Stimulated activated CD8-positive, alpha-beta memory T cell treated with anti-CD3 and anti-CD28 coated beads, Interleukin-4, amount 100 ng/mL, for 48 hours (primary cell): ENCODE measurements around the gene IL11.

ENCODE experiments used
- DNase-seq: peaks from one replicate; pipeline ENCODE4 v3.0.0-alpha.2; 2020

IL11 gene

DNA sequence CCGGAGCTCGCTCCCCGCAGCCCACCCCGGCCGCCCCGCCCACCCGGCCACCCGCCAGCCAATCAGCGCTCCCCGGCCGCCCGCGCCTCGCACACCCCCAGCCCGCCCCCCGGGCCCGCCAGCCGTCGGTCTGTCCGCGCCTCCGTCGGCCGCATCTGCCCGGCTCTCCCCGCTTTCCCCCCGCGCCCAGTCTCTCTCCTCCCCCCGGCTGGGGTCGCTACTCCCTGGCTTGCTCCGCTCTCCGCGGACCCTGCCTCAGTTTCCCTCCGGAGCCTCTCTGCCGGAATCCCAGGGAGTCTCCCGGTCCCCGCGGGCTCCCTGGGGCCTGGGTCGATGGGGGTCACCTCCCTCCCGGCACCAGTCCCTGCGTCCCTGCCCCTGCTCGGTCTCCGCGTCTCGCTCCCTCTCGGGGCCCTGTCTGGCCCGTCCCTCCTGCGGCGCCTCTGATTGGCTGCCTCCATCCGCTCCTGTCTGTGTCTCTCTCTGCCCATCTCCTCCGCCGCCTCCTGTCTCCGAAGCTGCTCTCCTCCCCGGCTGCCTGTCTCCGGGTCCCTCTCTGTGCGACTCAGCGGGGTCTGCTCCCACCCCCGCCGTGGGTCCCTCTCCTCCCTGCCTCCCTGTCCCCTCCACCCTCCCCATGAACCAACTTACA is 484 bp downstream of the IL11 start:
- DNase-seq, result peak; percentile 65

DNA sequence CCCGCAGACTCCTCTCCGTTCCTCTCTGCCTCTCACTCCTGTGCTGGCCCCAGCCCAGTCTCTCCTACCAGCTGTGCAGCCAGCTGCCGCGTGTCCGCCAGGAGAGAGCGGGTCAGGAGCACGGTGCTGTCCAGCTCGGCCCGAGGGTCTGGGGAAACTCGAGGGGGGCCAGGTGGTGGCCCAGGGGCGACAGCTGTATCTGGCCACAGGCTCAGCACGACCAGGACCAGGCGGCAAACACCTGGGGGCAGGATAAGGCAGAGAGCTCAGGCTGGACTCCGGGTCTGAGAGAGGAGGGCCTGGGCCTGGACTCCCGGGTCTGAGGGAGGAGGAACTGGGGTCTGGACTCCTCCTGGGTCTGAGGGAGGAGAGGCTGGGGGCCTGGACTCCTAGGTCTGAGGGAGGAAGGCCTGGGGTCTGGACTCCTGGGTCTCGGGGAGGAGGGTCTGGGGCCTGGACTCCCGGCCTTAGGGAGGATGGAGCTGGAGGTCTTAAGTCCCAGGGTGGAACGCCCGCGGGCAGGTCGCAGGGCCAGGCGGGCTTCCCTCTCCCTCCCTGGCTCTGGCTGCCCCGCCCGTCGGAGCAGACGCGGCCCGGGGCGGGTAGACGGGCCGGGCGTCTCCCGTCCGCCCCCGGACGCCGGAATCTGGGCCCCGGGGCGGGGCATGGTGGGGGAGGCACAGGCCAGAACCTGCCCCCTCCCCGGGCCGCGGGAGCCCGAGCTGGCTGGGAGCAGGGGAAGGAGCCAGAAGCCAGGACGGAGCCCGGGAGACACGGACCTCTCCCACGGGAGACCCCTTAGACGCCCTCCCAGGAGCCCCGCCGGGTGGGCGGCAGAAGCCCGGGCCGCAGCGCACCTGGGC is 1.3 kb downstream of the IL11 start:
- DNase-seq, result no peak

DNA sequence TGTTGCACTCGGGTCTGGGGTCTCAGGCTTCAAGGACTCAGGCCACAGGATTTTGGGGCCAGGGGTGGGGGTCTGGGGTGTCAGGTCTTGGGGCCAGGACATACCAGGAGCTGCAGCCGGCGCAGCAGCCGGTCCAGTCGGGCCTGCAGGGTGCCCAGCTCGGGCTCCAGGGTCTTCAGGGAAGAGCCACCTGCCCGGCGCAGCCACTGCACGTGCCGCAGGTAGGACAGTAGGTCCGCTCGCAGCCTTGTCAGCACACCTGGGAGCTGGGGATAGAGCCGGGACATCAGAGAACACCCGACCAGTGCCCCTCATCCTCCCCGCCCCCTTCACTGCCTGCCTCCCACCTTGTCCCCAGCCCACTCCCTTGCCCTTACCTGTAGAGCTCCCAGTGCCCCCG is 2.2 kb downstream of the IL11 start:
- DNase-seq, result no peak

DNA sequence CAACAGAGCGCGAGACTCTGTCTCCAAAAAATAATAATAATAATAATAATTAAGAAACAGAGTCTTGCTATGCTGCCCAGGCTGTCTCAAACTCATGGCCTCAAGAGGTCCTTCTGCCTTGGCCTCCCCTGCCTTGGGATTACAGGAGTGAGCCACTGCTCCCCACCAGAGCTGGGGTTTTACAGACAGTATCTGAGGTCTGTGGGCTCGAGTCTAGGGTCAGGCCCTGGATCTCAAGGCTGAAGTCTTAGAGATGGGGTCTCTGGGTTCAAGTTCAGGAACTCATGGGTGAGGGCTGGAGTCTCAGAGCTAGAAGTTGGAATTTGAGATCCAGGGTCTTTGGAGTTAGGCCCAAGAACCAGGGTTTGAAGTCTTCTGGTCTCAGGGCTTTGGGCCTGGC is 3.5 kb downstream of the IL11 start:
- DNase-seq, result no peak

DNA sequence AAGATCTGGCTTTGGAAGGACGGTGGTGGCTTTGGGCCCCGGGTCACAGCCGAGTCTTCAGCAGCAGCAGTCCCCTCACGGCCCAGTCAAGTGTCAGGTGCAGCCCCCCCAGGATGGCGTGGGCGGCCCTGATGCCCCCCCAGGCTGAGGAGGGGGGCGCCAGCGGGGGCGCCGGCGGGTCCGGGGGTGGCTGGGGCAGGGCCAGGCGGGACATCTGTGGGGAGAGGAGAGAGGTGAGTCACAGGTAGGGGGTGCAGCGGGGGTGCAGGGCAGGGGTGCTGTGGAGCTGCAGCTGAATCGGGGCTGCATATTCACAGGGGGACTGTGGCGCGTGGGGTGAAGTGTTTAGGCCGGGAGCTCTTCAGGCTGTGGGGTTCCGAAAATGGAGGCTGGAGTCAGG is 4.3 kb downstream of the IL11 start:
- DNase-seq, result no peak

DNA sequence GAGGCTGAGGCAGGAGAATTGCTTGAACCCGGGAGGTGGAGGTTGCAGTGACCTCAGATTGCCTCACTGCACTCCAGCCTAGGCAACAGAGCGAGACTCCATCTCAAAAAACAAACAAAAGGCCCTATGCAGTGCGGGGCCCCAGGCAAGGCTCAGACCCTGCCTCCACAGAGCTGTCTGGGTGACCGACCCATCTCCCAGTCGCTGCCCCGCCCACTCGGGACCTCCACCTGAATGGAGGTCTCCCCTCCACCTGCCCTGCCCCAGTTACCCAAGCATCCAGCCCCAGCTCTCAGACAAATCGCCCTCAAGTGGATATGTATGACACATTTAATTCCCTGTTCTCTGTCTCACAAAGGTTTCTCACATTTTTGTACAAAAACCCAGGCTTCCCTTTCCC is 5.0 kb downstream of the IL11 start:
- DNase-seq, result no peak

DNA sequence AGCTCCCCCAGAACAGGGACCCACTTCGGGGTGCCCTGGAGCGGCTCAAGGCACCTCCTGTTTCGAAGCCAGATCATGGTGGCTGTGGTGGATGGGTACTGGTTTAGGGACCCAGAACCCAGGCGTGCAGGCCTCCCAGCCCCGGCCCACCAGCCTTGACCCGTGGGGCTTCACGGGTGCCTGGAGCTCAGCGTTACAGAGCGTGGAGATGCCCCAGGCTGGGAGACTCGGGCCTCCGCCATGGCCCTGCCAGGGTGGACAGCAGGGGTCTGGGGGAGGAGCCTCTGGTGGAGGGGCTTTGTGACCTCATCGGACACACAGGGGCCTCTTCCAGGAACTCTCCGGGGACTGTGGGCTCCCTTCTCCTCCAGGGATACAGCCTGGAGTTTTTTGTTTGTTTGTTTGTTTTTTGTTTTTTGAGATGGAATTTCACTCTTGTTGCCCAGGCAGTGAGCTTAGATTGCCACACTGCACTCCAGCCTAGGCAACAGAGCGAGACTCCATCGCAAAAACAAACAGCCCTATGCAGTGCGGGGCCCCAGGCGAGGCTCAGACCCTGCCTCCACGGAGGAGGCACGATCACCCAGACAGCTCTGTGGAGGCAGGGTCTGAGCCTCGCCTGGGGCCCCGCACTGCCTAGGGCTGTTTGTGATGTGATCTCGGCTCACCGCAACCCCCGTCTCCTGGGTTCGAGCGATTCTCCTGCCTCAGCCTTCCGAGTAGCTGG is 7.1 kb downstream of the IL11 start, which contains the start of gene GARIN5B:
Gene GARIN5B, minus strand, starts transcription at position 271 of the 727 bp plus-strand sequence. Its CDS starts 194 bp downstream, at position 77.
- DNase-seq, result no peak

DNA sequence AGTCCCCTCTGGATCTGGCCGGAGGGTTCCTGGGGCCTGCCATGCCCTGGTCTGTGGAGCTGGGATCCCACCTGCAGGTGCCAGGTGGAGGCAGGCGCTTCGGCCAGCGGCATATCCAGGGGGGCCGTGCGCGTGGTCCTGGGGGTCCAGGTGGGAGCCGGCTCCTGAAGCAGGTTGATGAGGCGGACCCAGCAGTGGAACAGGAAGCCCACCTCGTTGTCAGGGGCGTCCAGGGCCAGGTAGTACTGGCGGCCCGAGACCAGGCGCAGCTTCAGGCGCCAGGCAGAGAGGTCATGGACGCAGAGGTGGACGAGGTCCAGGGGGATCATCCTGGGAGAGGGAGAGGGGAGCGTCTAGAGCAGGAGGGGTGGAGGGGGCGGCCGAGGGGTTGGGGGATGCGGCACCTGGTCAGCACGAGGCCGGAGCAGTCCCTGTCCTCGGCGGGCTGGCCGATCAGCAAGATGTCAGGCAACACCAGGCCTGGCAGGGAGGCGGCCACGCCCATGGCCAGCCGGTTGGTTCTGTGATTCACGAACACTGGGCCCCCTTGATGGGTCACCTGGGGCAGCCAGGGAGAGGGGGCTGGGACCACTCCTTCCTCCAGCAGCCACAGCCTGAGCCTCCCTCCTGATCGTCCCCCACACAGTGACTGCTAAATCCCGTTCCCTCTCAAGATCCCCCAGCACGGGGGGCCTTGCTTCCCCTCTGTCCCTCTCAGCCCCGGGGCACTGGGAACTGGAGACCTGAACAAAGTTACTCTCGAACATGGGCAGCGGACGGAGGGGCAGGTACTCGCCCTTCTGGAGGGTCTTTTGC is 7.9 kb downstream of the IL11 start:
- DNase-seq, result no peak

DNA sequence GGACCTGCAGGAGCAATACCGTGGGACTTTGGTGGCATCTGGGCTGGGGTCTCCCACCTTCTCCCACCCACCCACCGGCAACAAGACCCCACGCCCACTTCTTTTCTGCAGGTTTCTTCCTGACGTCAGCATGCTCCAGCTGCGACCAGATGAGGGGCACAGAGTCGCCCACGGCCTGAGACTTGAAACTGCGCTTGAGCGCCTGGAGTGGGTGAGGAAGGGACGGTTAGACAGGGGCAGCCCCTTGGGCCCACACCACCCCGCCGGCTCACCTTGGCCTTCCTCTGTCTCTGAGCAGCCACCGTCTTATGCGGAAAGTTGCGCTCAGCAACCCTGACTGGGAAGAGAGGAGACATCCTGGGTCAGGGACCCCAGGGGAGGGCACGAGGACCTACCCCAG is 9.4 kb downstream of the IL11 start:
- DNase-seq, result no peak

DNA sequence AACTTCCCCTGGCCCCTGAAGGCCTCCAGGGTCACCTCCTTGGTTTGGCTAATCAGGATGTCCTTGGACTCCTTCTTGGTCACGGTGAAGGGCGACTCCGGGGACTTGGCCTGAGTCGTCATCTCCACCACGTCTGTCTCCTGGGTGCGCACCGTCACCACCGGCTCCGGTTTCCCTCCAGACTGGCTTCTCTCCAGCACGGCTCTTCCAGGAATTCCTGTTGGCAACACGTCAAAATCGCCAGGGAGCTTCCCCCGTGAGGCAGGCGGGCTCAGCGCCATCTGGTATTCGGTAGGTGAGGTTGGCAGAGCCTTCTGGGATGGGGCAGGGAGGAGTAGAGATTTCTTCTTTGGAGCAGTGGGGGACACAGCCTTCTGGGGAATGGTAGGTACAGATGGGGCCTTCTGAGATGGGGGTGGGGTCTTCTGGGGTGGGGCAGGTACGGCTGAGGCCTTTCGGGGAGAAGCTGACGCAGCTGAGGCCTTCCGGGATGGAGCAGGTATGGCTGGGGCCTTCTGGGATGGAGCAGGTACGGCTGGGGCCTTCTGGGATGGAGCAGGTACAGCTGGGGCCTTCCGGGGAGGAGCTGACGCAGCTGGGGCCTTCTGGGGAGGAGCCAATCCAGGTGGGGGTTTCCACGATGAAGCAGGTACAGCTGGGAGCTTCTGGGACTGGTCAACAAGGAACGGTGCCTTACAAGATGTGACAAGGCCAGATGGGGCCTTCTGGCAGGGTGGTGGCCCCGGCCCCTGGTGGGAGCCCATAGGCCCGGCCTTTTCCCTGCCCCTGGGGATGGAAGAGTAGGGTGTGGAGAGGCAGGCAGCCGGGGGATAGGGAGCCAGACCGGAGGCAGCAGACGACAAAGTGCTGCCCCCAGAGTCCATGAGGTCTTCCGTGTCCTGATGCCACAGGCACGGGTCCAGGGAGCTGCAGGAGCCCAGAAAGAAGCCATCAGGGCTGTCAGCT is 11.0 kb downstream of the IL11 start:
- no peak for DNase-seq

DNA sequence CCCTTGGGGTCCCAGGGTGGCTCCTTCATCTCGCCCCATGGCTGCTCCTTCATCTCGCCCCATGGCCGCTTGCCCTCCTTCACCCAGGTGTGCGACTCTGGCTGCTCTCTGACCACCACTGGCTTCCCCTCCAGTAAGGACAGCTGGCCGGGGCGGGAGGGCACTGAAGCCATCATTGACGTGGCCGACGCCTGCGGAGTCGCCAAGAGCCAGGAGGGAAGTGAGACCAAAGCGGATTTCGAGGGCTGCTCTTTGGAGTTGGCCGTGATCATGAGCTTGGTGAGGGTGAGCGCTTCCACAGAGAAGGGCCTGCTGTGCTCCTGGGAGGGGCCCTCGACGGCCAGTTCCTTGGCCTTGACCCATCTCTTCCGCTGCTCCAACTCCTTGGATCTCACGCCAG is 11.8 kb downstream of the IL11 start:
- no peak for DNase-seq

DNA sequence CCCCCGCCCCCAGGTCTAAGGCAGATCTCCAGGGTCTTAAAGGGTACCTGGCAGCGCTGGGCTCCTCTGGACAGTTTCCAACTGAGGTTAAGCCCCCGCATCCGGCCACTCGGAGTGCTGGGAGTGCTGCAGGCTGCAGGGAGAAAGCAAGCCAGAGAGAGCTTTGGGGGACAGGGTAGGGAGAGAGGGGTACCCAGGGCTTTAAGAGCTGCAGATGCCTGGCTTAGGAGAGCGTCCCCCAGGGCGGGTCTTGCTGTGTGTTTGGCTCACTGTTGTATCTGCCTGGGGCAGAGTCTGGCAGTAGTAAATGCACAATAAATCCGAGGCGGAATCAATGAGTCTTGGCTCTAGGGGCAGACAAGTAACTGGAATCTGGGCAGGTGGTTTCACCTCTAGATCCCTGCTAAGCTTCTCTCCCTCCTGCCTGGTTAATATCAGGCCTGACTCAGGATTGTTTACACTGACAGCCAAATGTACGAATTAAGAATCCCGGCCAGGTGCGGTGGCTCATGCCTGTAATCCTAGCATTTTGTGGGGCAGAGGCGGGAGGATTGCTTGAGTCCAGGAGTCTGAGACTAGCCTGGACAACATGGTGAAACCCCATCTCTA is 14.9 kb downstream of the IL11 start:
- DNase-seq, result no peak

DNA sequence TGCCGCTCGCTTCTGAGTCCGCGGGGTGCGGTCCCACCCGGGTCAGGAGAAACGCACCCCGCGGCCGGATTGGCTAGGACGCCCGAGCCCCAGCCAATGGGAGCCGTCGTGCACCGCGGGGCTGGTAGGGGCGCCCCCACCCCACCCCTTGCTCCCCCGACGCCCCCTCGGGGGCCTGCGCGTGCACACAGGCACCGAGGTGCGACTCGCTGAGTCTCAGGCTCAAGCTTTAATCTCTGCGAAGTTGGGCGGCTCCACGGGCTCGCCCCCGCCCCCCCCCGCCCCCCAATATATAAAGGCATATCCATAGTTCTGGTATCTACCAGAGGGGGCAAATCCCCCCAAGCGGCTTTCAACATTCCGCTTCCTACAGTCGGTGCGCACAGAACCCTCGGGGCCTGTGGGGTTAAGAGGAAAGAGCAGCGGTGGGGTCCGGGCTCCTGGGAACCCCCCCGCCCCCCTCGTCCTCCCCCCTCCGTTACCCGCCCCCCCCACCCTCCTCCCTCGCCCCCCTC is 15.5 kb downstream of the IL11 start, which contains the start of gene COX6B2:
Gene COX6B2, minus strand, starts transcription at position 22 of the 515 bp plus-strand sequence. CDS start 198 bp downstream, outside the sequence.
- DNase-seq, result no peak

DNA sequence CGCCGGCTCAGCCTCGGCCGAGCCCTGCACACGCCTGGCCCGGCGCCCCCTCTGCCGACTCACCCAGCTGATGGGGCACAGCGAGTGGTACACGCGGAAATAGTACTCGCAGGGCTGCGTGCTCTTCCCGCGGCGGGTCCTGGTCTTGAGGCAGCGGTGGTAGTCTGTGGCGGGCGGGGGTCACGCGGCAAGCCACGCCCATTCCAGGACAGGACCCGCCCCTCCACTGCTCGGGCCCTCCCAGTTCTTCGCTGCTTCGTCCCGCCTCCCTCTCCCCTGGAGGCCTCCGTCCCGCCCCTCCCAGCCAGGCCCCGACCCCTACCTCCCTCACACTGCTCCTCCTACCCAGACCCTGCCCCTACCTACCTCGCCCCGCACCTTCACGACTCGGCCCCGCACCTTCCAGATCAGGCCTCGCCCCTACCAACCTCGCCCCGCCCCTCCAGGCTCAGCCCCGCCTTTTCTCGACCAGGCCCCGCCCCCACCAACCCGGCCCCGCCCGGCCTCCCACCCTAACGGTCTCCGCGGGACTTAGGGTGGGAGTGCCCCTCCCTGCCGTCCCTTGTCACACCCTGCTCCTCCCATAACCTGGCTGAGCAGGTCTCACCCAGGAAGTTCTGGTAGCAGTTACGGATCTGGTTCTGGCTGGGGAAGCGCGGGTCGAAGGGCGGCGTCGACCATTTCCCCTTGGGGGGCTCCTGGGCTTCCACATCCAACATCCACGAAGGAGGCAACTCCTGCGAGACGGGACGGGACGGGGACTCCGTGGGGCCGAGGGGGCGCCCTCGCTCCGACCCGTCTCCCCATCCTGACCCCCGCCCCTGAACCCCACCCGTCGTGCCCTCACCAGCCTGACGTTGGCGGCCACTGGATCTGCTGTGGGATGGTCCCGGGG is 16.2 kb downstream of the IL11 start:
- DNase-seq, result peak; percentile 80

DNA sequence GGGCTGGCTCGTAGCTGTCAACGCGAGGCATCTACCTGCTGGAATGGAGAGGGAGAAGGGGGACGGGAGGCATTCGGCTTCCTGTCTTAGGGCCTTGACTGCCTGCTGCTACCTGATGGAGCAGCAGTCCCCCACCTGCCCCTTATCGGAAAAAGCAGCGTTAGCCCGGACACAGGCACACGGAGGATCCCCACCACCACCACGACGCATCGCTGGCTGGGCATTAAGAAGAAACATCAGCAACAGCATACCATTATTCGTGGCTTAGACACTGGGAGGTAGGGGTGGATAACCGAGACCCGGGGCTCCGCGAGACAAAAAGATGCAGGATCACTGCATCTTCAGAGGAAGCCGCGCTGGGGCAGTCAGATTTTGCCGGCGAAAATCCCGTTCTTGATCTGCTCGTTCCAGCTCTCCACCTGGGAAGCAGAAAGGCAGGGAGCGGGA is 16.9 kb downstream of the IL11 start:
- no peak for DNase-seq

DNA sequence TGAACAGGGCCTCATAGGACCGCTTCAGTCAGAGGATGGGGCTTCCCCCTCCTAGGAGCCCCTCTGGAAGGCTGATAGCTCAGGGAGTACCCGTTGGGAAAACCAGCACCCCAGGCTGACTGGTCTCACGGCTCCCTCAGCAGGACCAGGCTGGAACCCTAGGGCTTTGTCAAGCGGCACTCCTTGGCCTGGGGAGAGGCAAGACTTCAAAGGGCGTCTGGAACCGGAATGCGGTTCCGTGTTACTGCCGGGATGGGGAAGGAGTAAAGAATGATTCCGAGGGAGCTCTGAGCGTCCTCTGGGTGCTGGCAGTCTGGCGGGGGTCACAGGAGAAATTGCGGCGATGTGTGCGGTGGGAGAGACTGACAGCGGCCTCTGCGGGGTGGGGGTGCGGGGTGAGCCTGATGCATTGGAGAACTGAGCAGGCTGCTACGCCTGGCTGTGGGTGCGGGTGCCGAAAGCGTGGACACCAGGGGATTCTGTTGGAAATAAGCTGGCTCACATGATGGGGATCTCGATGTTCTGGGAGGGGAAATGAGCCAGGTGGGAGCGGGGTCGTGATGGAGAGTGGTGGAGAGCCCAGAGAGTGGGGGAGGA is 17.6 kb downstream of the IL11 start:
- no peak for DNase-seq

DNA sequence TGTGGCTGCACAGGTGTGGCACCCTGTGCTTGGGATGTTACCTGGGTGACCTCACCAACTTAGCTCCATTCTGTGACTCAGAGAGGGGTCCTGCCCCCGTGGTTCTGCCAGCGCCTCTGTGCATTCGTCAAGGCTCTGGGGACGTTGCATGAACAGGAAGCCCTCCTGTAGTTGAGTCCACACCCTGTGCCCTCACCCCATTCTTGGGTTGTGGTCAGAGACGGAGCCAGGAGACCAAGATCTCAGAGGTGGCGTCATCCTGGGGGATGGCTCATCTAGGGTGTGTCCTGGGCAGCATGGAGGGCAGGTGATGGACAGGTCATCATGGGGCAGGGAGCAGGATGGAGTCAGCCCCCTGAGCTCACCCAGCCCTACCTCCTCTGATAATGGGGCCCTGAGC is 18.2 kb downstream of the IL11 start:
- no peak for DNase-seq

DNA sequence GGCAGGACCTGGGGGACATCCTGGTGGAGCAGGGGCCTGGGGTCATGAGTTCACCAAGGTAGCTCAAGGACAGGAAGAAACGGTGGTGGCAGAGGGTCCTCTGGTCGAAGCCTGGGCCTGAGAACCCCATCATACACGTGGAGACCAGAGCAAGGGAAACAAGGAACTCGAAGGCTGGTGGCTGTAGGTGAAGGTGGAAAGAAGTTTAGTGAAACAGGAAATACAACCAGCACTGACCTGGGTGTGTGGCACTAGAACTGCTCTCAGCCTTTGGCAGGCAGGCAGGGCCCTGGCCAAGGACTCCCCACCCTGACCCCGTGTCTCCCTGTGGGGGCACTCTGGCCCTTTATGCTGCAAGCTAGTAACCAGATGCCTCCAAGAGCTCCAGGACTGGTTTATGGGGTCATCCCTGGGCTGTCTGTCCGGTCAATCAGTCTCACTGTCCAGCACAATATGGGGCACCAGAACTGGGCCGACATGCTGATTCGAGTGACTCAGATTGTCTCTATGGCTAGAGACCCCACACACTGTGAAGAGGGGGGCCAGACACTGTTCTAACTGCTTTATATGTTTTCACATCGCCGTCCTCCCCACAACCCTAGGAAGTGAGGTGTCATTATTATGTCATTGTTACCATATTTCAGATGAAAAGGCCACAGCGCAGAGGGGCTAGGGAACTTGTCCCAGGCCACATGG is 19.5 kb downstream of the IL11 start:
- no peak for DNase-seq
